NCI-H2107 treated with DMSO at 0.1 percent for 48 hours (cell line): ENCODE data around the gene TIGIT.
A peak's percentile ranks its signal among the peaks of the same experiment; 100 is the strongest.

ENCODE experiments used
- DNase-seq: peaks from one replicate; lab custom pipeline; 2025; ENCODE audit not compliant: unreplicated experiment; lab: John Stamatoyannopoulos, UW

TIGIT gene

GRCh38 chr3:114308830-114309229 is 15.0 kb downstream of the TIGIT start:
- DNase-seq = no peak

- DNase-seq = no peak
These were observed 16.9 kb downstream of the TIGIT start for GRCh38 chr3:114310695-114311094.

- no peak for DNase-seq
These were observed 19.6 kb downstream of the TIGIT start for GRCh38 chr3:114313426-114313825.

- no peak for DNase-seq
These were observed 20.5 kb downstream of the TIGIT start for GRCh38 chr3:114314282-114314681.

- DNase-seq = no peak
These were observed 24.5 kb downstream of the TIGIT start for GRCh38 chr3:114318295-114318694.

GRCh38 chr3:114319453-114319852 is 25.6 kb downstream of the TIGIT start:
- peak; percentile 98 for DNase-seq

- DNase-seq = no peak
These were observed 26.4 kb downstream of the TIGIT start for GRCh38 chr3:114320246-114320645.

- DNase-seq = no peak
These were observed 29.9 kb downstream of the TIGIT start for GRCh38 chr3:114323546-114324254.

GRCh38 chr3:114327665-114328064 is 33.8 kb downstream of the TIGIT start:
- no peak for DNase-seq

- DNase-seq = no peak
These were observed 34.5 kb downstream of the TIGIT start for GRCh38 chr3:114328345-114328744.

GRCh38 chr3:114329823-114330222 is 36.0 kb downstream of the TIGIT start:
- no peak for DNase-seq

- DNase-seq = no peak
These were observed 37.2 kb downstream of the TIGIT start for GRCh38 chr3:114331007-114331406.

GRCh38 chr3:114331710-114332109 is 37.9 kb downstream of the TIGIT start:
- no peak for DNase-seq

GRCh38 chr3:114332342-114333179 is 38.7 kb downstream of the TIGIT start:
- DNase-seq = peak; percentile 78

- peak; percentile 87 for DNase-seq
These were observed 39.5 kb downstream of the TIGIT start for GRCh38 chr3:114333180-114333922.

- DNase-seq = peak; percentile 79
These were observed 40.1 kb downstream of the TIGIT start for GRCh38 chr3:114333923-114334240.

GRCh38 chr3:114336122-114336697 is 42.4 kb downstream of the TIGIT start:
- DNase-seq = no peak

GRCh38 chr3:114336857-114337256 is 43.0 kb downstream of the TIGIT start:
- no peak for DNase-seq

- DNase-seq = no peak
These were observed 45.0 kb downstream of the TIGIT start for GRCh38 chr3:114338651-114339357.

GRCh38 chr3:114344492-114344891 is 50.7 kb downstream of the TIGIT start:
- DNase-seq = no peak

GRCh38 chr3:114350271-114350670 is 56.4 kb downstream of the TIGIT start:
- no peak for DNase-seq
